Ramos (cell line): ENCODE data around the gene CNGA3.

ENCODE experiments used
- in situ Hi-C: fragments of 300-500 bp; cut with MboI; formaldehyde crosslinking; loops from one replicate; pipeline ENCODE4 v1.14.3; 2022; ENCODE audit warnings: low sequenced_read_pairs; ENCODE audit not compliant: unreplicated experiment

The CNGA3 gene

DNA sequence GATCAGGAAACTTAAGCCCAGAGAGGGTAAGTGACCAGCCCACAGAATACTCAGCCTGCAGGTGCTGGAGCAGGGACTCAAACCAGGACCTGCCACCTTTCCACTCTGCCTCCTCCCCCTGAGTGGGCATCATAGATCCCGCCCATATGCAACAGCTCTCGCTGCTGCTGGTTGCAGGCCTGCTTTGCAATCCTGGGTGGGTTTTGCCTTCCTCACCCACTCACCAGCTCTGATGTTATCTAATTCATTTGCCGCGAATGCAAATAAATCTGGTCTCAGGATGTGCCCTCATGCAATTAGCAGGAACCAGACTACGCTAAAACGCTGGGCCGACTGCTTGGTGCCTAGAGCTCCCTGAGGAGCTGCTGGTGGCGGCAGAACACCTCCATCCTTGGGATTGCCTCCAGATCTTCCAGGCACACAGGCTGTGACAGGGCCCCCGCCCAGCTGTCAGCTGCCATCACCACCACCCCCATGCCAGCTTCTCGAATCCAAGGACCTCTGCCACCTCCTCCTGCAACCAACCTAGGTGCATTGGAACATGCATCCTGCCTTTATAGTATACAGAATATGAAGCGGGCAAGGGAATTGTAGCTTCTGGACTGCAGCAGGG lies 28.8 kb downstream of the CNGA3 start:
- in situ Hi-C loops = no loop called here

- in situ Hi-C loops = no loop called here
Observed at GRCh38 chr2:98376301-98376910, 30.1 kb downstream of the CNGA3 start.

DNA sequence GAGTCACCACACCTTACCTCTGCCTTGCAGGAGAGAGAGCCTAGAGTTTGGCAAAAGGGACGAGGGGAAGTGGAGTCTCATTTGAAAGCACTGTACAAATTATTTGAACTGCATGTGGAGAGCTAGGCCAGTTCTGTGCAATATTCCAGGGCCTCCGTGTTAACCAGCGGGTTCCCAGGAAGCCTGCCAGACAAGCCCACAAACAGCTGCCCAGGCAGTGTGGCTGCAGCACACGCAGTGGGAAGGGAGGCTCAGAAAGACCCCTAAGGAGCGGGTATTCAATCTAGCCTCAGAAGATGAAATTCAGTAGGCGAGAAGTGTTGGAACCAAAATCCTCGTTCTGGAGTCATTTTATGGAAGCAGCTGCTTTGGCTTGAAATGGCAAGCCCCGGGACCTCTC lies 30.7 kb downstream of the CNGA3 start:
- in situ Hi-C loops = no loop called here

GRCh38 chr2:98377544-98377943 lies 31.3 kb downstream of the CNGA3 start:
- in situ Hi-C loops = no loop called here

GRCh38 chr2:98378196-98378595 lies 31.9 kb downstream of the CNGA3 start:
- in situ Hi-C loops = no loop called here

DNA sequence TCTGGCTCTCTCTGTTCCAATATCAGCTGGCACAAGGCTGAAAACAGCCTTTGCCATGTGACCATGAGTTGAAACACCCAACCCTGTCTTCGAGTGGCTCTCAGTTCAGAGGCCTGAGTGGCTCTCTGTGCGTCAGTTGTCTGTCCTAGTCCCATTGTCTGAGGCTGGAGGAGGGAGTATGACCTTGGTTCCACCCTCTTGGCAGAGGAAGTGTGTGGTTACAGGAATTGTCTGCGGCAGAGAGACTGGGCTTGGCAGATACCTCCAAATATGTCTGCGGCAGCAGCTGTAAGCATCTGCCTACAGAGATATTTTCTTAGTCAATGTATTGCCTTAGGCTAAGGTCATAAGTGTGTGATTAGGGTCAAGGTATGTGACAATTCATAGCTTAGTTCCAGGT lies 32.6 kb downstream of the CNGA3 start:
- in situ Hi-C loops = no loop called here

DNA sequence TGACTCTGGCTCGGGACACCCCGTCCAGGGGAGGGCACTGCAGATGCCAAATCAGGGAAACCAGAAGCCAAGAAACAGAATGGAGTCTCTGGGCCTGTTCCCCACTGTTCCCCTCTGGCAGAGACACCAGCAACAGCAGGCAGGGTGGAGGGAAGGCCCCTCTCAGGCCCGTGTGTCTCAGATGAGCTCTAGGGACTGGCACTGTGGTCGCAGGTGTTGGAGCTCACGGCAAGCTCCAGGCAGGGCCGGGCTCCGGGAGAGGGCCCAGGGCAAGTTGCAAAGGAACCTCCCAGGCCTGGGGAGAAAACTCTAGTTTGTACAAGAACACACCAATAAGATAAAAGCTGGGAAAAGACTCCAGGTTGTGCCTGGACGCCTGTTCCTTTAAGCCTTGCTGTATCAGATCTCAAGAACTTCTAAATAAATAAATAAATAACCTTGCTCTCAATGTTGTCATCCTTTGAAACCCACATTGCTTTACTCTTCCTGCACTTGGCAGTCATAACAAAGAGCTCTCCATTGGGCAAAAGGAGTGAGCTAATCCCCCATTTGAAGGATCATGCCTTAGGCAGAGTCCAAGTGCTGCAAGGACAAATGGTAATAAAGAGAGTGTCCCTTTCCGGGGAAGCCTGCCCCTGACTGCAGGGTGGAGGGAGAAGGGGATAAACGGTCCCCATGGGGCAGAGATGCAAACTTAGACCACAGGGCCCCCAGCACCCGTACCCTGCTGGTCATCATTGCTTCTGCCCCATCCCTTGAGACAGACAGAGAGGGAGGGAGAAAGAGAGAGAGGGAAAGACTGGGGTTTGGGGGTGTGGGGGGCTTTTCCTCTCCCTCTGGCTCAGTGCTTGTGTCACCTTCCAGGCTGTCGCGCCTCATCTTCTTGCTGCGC lies 33.3 kb downstream of the CNGA3 start:
- in situ Hi-C loops = loop anchor here (10.0 kb wide), 2 partner anchors 645 to 675 kb away; no protein-coding TSS in a partner anchor

GRCh38 chr2:98380203-98380535 lies 33.9 kb downstream of the CNGA3 start:
- in situ Hi-C loops = loop anchor here (10.0 kb wide), 2 partner anchors 645 to 675 kb away; no protein-coding TSS in a partner anchor

DNA sequence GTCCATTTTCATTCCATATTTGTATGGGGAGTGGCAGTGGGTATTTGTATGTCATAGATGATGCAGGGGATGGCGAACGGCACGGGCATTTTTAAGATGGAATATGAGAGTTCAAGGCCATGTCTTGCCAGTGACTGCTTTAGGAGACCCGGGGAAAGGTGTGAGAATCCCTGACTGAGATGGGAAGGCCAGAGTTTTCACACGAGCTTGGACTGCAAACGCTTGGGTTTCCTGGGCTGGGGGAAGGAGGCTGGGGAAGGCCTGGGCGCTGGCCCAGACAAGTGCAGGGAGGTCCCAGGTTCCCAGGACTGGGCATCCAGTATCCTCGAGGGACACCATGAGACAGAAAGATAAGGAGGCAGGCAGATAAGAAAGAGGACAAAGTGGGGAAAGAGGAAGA lies 35.2 kb downstream of the CNGA3 start:
- in situ Hi-C loops = loop anchor here (10.0 kb wide), 2 partner anchors 647 to 677 kb away; no protein-coding TSS in a partner anchor

DNA sequence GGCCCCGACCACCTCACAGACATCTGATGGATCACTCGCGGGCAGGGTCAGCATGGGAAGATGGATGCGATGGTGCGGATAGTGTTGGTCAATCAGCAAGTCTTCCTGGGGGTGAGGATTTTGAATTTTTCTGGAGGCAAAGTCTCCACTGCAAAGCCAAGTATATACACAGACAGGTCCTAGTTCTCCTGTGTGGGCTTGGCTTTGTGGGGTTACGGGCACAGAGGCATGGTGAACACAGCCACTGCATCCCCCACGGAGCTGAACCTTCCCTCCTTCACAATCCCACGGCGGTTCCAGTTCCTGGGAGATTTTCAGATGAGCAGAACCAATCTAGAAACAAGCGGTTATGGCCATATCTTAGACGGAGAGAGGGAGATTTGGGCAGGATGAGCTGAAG lies 35.8 kb downstream of the CNGA3 start:
- in situ Hi-C loops = loop anchor here (10.0 kb wide), 2 partner anchors 647 to 677 kb away; no protein-coding TSS in a partner anchor

DNA sequence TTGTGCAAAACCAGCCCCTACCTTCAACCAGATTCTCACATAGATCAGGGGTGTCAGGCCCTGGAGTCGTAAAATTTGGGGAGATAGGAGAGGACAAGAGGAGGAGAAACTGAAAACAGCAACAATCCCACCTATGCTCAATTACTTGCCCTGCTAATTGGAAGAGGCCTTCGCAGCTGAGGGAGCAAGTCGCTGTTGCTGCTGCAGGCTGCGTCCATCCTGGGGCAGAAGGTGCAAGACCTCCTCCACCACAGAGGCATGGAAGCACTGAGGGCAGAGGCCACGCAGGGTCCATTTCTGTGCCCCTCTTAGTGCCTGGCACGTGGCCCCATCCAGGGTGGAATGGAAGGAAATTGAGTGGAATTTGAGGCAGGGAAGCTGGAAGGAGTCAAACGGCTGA lies 36.5 kb downstream of the CNGA3 start:
- in situ Hi-C loops = loop anchor here (10.0 kb wide), 2 partner anchors 648 to 678 kb away; no protein-coding TSS in a partner anchor

GRCh38 chr2:98383166-98383565 lies 36.9 kb downstream of the CNGA3 start:
- in situ Hi-C loops = loop anchor here (10.0 kb wide), 2 partner anchors 648 to 678 kb away; no protein-coding TSS in a partner anchor

GRCh38 chr2:98385050-98385699 lies 38.9 kb downstream of the CNGA3 start:
- in situ Hi-C loops = loop anchor here (10.0 kb wide), 2 partner anchors 650 to 680 kb away; no protein-coding TSS in a partner anchor

DNA sequence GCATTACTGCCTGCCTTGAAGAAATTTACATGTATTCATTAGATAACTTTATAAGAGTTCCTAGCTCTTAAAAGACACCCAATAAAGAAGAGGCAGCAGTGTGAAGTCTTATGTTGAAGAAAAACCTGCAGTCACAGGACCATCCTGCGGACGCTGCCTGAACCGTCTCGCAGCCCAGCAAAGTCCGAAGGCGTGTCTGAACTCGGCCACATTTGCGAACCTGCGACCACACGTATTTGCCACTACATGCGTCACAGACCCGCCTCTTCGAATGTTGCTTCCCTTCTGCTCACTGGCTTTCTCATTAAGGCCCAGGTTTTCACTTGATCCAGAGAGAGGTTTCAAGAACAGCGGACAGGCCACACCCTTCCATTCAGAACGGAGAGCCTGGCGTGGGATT lies 41.2 kb downstream of the CNGA3 start:
- in situ Hi-C loops = loop anchor here (10.0 kb wide), 2 partner anchors 653 to 683 kb away; no protein-coding TSS in a partner anchor

DNA sequence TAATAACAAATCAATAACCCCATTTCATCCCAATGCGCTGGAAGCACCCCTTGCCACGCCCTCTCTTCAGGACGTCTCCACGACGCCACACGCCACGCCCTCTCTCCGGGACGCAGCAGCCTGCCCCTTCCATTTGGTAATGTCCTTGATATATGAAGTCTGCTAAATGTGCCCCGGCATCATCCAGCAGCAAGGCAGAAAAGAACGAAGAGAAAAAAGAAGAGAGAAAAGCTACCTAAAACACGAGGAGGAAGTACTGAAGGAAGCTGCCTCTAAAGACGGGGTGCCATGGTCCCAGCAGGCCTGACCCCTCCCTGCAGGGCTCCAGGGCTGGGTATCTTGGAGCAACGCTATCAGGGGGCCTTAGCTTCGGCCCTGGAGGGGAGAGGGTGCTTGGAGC lies 41.8 kb downstream of the CNGA3 start:
- in situ Hi-C loops = loop anchor here (10.0 kb wide), 2 partner anchors 653 to 683 kb away; no protein-coding TSS in a partner anchor

DNA sequence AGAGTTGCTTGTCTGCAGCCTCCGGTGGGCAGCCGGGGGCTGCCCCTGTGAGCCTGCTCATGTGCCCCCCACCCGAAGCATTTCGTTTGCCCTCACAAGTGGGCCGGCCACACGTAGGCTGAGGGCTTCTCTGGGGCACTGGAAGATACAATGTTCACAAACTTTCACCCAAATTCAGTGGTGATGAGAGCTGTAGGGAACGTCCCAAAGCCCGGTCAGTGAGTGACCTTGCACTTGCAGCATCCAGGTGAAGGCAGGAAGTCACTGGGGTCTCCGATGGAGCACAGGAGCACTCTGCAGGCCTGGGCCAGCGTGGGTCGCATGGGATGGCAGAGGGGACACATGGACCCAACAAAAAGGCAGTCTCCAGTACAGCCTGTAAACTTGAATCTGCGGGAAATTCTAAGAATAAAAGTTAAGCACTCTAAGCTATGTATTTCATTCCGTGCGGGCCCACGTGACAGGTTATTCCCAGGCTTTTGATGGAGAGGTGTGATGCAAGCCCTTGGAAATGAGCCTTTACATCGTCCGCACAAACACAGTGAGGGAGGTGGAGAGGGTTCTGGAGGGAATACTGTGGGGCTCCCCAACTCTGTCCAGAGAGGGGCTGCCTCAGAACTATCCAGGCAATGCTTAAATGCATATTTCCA lies 42.5 kb downstream of the CNGA3 start:
- in situ Hi-C loops = loop anchor here (10.0 kb wide), 2 partner anchors 654 to 684 kb away; no protein-coding TSS in a partner anchor

DNA sequence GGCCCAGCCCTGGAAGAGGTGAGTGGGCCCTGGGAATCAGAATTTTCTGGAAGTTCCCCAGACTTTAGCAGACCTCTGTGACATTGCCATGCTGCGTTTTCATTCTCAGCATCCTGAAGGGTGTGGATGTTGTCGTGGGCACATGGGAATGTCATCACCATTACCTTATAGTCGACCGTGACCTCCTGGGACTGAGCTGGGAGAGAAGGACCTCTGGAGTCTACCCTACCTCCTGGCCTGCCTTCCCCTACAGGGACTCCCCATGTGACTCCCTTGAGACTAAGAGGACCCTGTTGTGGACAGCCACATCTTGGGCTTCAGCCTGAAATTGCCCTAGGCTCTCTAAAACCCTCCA lies 43.0 kb downstream of the CNGA3 start:
- in situ Hi-C loops = loop anchor here (10.0 kb wide), 2 partner anchors 654 to 684 kb away; no protein-coding TSS in a partner anchor

GRCh38 chr2:98390571-98391476 lies 44.6 kb downstream of the CNGA3 start:
- in situ Hi-C loops = no loop called here
